Endodermal cell (in vitro differentiated cells): ENCODE results near the gene SLC38A3. TPM values are rescaled to one million over a fixed set of nuclear protein-coding genes. Genes with fewer than 3 reads are reported as not detected.
"Not testable (repeated sequence)": the region's sequence is repeated elsewhere in the genome, so short reads cannot be mapped to it uniquely, and the experiment has no call there.

Source experiments
- DNase-seq: peaks from one replicate; pipeline ENCODE4 v3.0.0-alpha.2; 2017
- H3K27ac ChIP-seq: 2 replicates; pipeline ENCODE4 v1.5.1; 2013; ENCODE audit warnings: mild to moderate bottlenecking, low read depth, low read length, moderate library complexity
- H3K27me3 ChIP-seq: 2 replicates; pipeline ENCODE4 v1.6.1; 2013; ENCODE audit warnings: mild to moderate bottlenecking, low read length, moderate library complexity; ENCODE audit not compliant: insufficient read depth, control insufficient read depth, poor library complexity, severe bottlenecking
- H3K36me3 ChIP-seq: 2 replicates; pipeline ENCODE4 v1.7.0; 2013; ENCODE audit warnings: mild to moderate bottlenecking, low read length, moderate library complexity; ENCODE audit not compliant: control insufficient read depth, insufficient read depth
- H3K4me1 ChIP-seq: one replicate; pipeline ENCODE4 v1.7.0; 2013; ENCODE audit warnings: low read length; ENCODE audit not compliant: control insufficient read depth, insufficient read depth
- H3K4me3 ChIP-seq: 2 replicates; pipeline ENCODE4 v1.5.1; 2013; ENCODE audit warnings: mild to moderate bottlenecking, low read length, moderate library complexity
- H3K9ac ChIP-seq: 2 replicates; pipeline ENCODE4 v1.6.1; 2013; ENCODE audit warnings: mild to moderate bottlenecking, low read length, moderate library complexity; ENCODE audit not compliant: poor library complexity, severe bottlenecking; ENCODE audit errors: extremely low read depth
- H3K9me3 ChIP-seq: 2 replicates; pipeline ENCODE4 v1.6.1; 2013; ENCODE audit warnings: mild to moderate bottlenecking, low read length, moderate library complexity; ENCODE audit not compliant: control insufficient read depth
- H3K27ac Mint-ChIP-seq: 2 replicates; pipeline ENCODE4 v1.8.0; 2020; ENCODE audit warnings: mixed read lengths
- H3K27me3 Mint-ChIP-seq: 2 replicates; pipeline ENCODE4 v1.8.0; 2021; ENCODE audit warnings: mild to moderate bottlenecking, mixed read lengths; ENCODE audit not compliant: insufficient read depth
- H3K36me3 Mint-ChIP-seq: 2 replicates; pipeline ENCODE4 v1.8.0; 2020; ENCODE audit warnings: low read depth, mixed read lengths
- H3K4me1 Mint-ChIP-seq: 2 replicates; pipeline ENCODE4 v1.8.0; 2020; ENCODE audit warnings: mixed read lengths
- H3K4me3 Mint-ChIP-seq: 2 replicates; pipeline ENCODE4 v1.8.0; 2020; ENCODE audit warnings: mild to moderate bottlenecking, moderate library complexity, mixed read lengths
- H3K9me3 Mint-ChIP-seq: 2 replicates; pipeline ENCODE4 v1.8.0; 2020; ENCODE audit warnings: mild to moderate bottlenecking, mixed read lengths
- CTCF ChIP-seq: fragments of 200-600 bp; sonication (generic); conservative IDR thresholded peaks from 2 replicates; pipeline ENCODE4 v1.5.0; 2021; ENCODE audit warnings: antibody characterized with exemption, mild to moderate bottlenecking
- WGBS, 2 experiments: methylation state at CpG; one replicate each; pipeline versions ENCODE4 v1.1.5 to v1.1.7; 2013; ENCODE audit warnings: missing lambda C conversion rate in 2 of 2, mixed read lengths in 1 of 2; ENCODE audit not compliant: insufficient coverage in 1 of 2, insufficient read length in 1 of 2; 5-methylcytosine and 5-hydroxymethylcytosine counted together
- total RNA-seq, 2 donors: library from RNA; stranded (reverse); fragmentation: NEBNext Ultra II Directional in 1 of 2; extraction: Animal tissue kit (Norgen Biotek cat#: 25700) in 1 of 2; gene quantifications; 2 replicates in 1 of 2; 3 replicates in 1 of 2; pipeline ENCODE4 v1.2.1, GENCODE V29; 2021

Gene SLC38A3
- total RNA-seq, 2 donors from 2014 or later: 1.5 to 1.9 TPM

- Mint-ChIP-seq H3K36me3 (no peaks in the 10 kb centered on the region), H3K4me3 (no peak overlapping the region), H3K4me1 (no peaks in the 10 kb centered on the region), H3K27me3 (peaks cover 24% of the 10 kb centered on the region), H3K27ac (no peak overlapping the region), H3K9me3 (no peaks in the 10 kb centered on the region)
- no peaks in the 10 kb centered on the region for H3K9me3 ChIP-seq
- WGBS, 2 experiments: 87 to 94% methylated on average over 8 to 13 of the region's 13 CpGs
- H3K27ac ChIP-seq: no peak overlapping the region
- peaks cover 16% of the 10 kb centered on the region for H3K27me3 ChIP-seq
- no peaks in the 10 kb centered on the region for H3K4me1 ChIP-seq
- H3K4me3 ChIP-seq: no peak overlapping the region
- no peak overlapping the region for H3K9ac ChIP-seq
- no peaks in the 10 kb centered on the region for H3K36me3 ChIP-seq
- no peak for DNase-seq
- TF ChIP-seq CTCF: no peak
Measured at GRCh38 chr3:50210510-50211367, 5.7 kb downstream of the SLC38A3 start.

GRCh38 chr3:50211368-50211717 lies 6.3 kb downstream of the SLC38A3 start:
- H3K9me3 Mint-ChIP-seq, H3K36me3 ChIP-seq, H3K9me3 ChIP-seq, H3K36me3 Mint-ChIP-seq, H3K4me1 ChIP-seq, H3K4me3 ChIP-seq, H3K27ac Mint-ChIP-seq, H3K4me1 Mint-ChIP-seq, H3K4me3 Mint-ChIP-seq, H3K27me3 ChIP-seq, DNase-seq, H3K9ac ChIP-seq, H3K27ac ChIP-seq: not testable (repeated sequence)
- 92 to 100% methylated on average over 2 to 5 of the region's 5 CpGs for WGBS, 2 experiments
- H3K27me3 Mint-ChIP-seq: peaks cover 19% of the 10 kb centered on the region

GRCh38 chr3:50211930-50212329 lies 6.9 kb downstream of the SLC38A3 start:
- no peak for DNase-seq
- Histone ChIP-seq H3K36me3 (no peaks in the 10 kb centered on the region), H3K4me3 (no peak overlapping the region), H3K9ac (no peak overlapping the region), H3K27me3 (peaks cover 4% of the 10 kb centered on the region), H3K27ac (no peak overlapping the region), H3K4me1 (no peaks in the 10 kb centered on the region), H3K9me3 (no peaks in the 10 kb centered on the region)
- no peaks in the 10 kb centered on the region for H3K36me3 Mint-ChIP-seq
- peaks cover 13% of the 10 kb centered on the region for H3K27me3 Mint-ChIP-seq
- no peak overlapping the region for H3K27ac Mint-ChIP-seq
- 86 to 92% methylated on average over 1 to 2 of the region's 2 CpGs for WGBS, 2 experiments
- no peaks in the 10 kb centered on the region for H3K4me1 Mint-ChIP-seq
- no peaks in the 10 kb centered on the region for H3K9me3 Mint-ChIP-seq
- no peak for TF ChIP-seq CTCF
- H3K4me3 Mint-ChIP-seq: no peak overlapping the region
